Right cardiac atrium (tissue), 5 donors: ENCODE data around the gene DLD. TPM values are rescaled to one million over a fixed set of nuclear protein-coding genes. Genes with fewer than 3 reads are reported as not detected.
A peak's percentile ranks its signal among the peaks of the same experiment; 100 is the strongest.

Experiments
- ATAC-seq, 2 donors: fragments of 200-7000 bp; cut with Tn5 transposase; one replicate each; pipeline versions ENCODE4 v1.8.0 to v1.9.1; 2020; ENCODE audit warnings: moderate library complexity in 2 of 2, mild to moderate bottlenecking in 1 of 2
- DNase-seq, 3 donors: peaks; one replicate each; pipeline ENCODE4 v3.0.0-alpha.2; 2020
- H3K27ac ChIP-seq: one replicate; pipeline ENCODE4 v1.5.1; 2013; ENCODE audit warnings: mild to moderate bottlenecking, low read length, control low read depth, moderate library complexity
- H3K27me3 ChIP-seq: one replicate; pipeline ENCODE4 v1.6.1; 2013; ENCODE audit not compliant: control insufficient read depth, insufficient read depth
- H3K4me1 ChIP-seq: one replicate; pipeline ENCODE4 v1.6.1; 2013; ENCODE audit warnings: low read length; ENCODE audit not compliant: control insufficient read depth, insufficient read depth
- H3K4me3 ChIP-seq: one replicate; pipeline ENCODE4 v1.5.1; 2013; ENCODE audit warnings: low read length, control low read depth
- H3K9me3 ChIP-seq: one replicate; pipeline ENCODE4 v1.6.1; 2013; ENCODE audit warnings: low read length; ENCODE audit not compliant: control insufficient read depth
- WGBS: extraction: QIAGEN DNeasy Blood & Tissue Kit; methylation state at CpG from one replicate; pipeline ENCODE4 v1.1.7; 2013; 5-methylcytosine and 5-hydroxymethylcytosine counted together
- intact Hi-C, 4 donors: fragments of 100-400 bp; cut with DNase I; formaldehyde crosslinking; loops; one replicate each; pipeline versions ENCODE4 v1.11.0 to v1.14.0; 2022 to 2023
- polyA plus RNA-seq: library from polyadenylated mRNA; stranded (reverse); fragments of 200-250 nt; gene quantifications from one replicate; pipeline ENCODE4 v1.2.3, GENCODE V29; 2013
- total RNA-seq, 4 donors: library from RNA; stranded (reverse); fragmentation: NEBNext Ultra II Directional; extraction: Animal tissue kit (Norgen Biotek cat#: 25700); gene quantifications; one replicate each; pipeline ENCODE4 v1.2.1, GENCODE V29; 2021
- donor health status: healthy with polysubstance abuse.
- donor health status: DM: no; HTN: yes; CAD: no.
- donor health status: DM: no; HTN: no; CAD: no.
- donor health status: DM: no; HTN: yes; CAD: no; lungs with severe emphysema.
- donor health status: DM: yes; HTN: yes; CAD: no.

The DLD gene
- total and polyA plus RNA-seq, 5 donors = 112 to 162 (median 156) TPM

- WGBS = 77% methylated on average over 14 of the region's 14 CpGs
- no peak overlapping the region for H3K27ac ChIP-seq
- no peaks in the 10 kb centered on the region for H3K27me3 ChIP-seq
- no peak overlapping the region for H3K4me3 ChIP-seq
- no peaks in the 10 kb centered on the region for H3K9me3 ChIP-seq
- H3K4me1 ChIP-seq = peaks cover 2% of the 10 kb centered on the region
- peak; percentile 52 to 57 for ATAC-seq
- no peak for DNase-seq
- intact Hi-C loops = no loop called here
Observed at GRCh38 chr7:107958764-107959526, 68.0 kb downstream of the DLD start.

GRCh38 chr7:107959527-107959898, 68.5 kb downstream of the DLD start:
- Histone ChIP-seq H3K4me3 (no peak overlapping the region), H3K9me3 (no peaks in the 10 kb centered on the region), H3K27ac (no peak overlapping the region), H3K4me1 (peaks cover 2% of the 10 kb centered on the region), H3K27me3 (no peaks in the 10 kb centered on the region)
- ATAC-seq (no peak), DNase-seq (peak in 1 of 3 donors; percentile 54)
- 84% methylated on average over 10 of the region's 10 CpGs for WGBS
- intact Hi-C loops = no loop called here

- intact Hi-C loops = no loop called here
- peaks cover 2% of the 10 kb centered on the region for H3K4me1 ChIP-seq
- no peaks in the 10 kb centered on the region for H3K9me3 ChIP-seq
- 82% methylated on average over 5 of the region's 5 CpGs for WGBS
- no peak for ATAC-seq
- H3K27ac ChIP-seq = no peak overlapping the region
- no peaks in the 10 kb centered on the region for H3K27me3 ChIP-seq
- no peak for DNase-seq
- H3K4me3 ChIP-seq = no peak overlapping the region
Observed at GRCh38 chr7:107960272-107960671, 69.3 kb downstream of the DLD start.

- intact Hi-C loops = no loop called here
- Histone ChIP-seq H3K27me3 (no peaks in the 10 kb centered on the region), H3K4me1 (peaks cover 2% of the 10 kb centered on the region), H3K4me3 (no peak overlapping the region), H3K9me3 (no peaks in the 10 kb centered on the region), H3K27ac (no peak overlapping the region)
- ATAC-seq = no peak
- peak; percentile 58 to 81 (median 68) for DNase-seq
- 38% methylated on average over 9 of the region's 9 CpGs for WGBS
Observed at GRCh38 chr7:107961405-107961804, 70.4 kb downstream of the DLD start.

- intact Hi-C loops = no loop called here
- Histone ChIP-seq H3K4me3 (no peak overlapping the region), H3K4me1 (peaks cover 2% of the 10 kb centered on the region), H3K9me3 (no peaks in the 10 kb centered on the region), H3K27ac (no peak overlapping the region), H3K27me3 (no peaks in the 10 kb centered on the region)
- no peak for DNase-seq
- 92% methylated on average over 9 of the region's 9 CpGs for WGBS
- no peak for ATAC-seq
Observed at GRCh38 chr7:107962817-107963216, 71.8 kb downstream of the DLD start.

GRCh38 chr7:107964510-107964909, 73.5 kb downstream of the DLD start:
- H3K4me3 ChIP-seq = no peak overlapping the region
- WGBS = 96% methylated on average over 11 of the region's 11 CpGs
- intact Hi-C loops = no loop called here
- H3K9me3 ChIP-seq = no peaks in the 10 kb centered on the region
- H3K27ac ChIP-seq = no peak overlapping the region
- ATAC-seq = no peak
- no peak for DNase-seq
- H3K27me3 ChIP-seq = no peaks in the 10 kb centered on the region
- no peaks in the 10 kb centered on the region for H3K4me1 ChIP-seq

- intact Hi-C loops = no loop called here
- DNase-seq (peak in 1 of 3 donors; percentile 59), ATAC-seq (peak; percentile 73 to 77)
- 40% methylated on average over 4 of the region's 4 CpGs for WGBS
- H3K27ac ChIP-seq = peak overlapping the region; percentile 34
- H3K4me3 ChIP-seq = no peak overlapping the region
- H3K4me1 ChIP-seq = no peaks in the 10 kb centered on the region
- H3K9me3 ChIP-seq = no peaks in the 10 kb centered on the region
- no peaks in the 10 kb centered on the region for H3K27me3 ChIP-seq
Observed at GRCh38 chr7:107966711-107967110, 75.7 kb downstream of the DLD start.

GRCh38 chr7:107967420-107967819, 76.4 kb downstream of the DLD start:
- H3K27ac ChIP-seq = no peak overlapping the region
- H3K4me1 ChIP-seq = no peaks in the 10 kb centered on the region
- ATAC-seq = no peak
- intact Hi-C loops = no loop called here
- H3K27me3 ChIP-seq = no peaks in the 10 kb centered on the region
- no peak overlapping the region for H3K4me3 ChIP-seq
- 71% methylated on average over 4 of the region's 4 CpGs for WGBS
- H3K9me3 ChIP-seq = no peaks in the 10 kb centered on the region
- no peak for DNase-seq

- Histone ChIP-seq H3K27ac (no peak overlapping the region), H3K4me1 (peaks cover 4% of the 10 kb centered on the region), H3K27me3 (no peaks in the 10 kb centered on the region), H3K4me3 (no peak overlapping the region), H3K9me3 (no peaks in the 10 kb centered on the region)
- no peak for ATAC-seq
- intact Hi-C loops = no loop called here
- DNase-seq = no peak
- 68% methylated on average over 3 of the region's 3 CpGs for WGBS
Observed at GRCh38 chr7:107968449-107968848, 77.5 kb downstream of the DLD start.

- DNase-seq = peak in 1 of 3 donors; percentile 77
- H3K27ac ChIP-seq = peak overlapping the region; percentile 62
- WGBS = 40% methylated on average over 6 of the region's 6 CpGs
- H3K4me3 ChIP-seq = no peak overlapping the region
- no peaks in the 10 kb centered on the region for H3K9me3 ChIP-seq
- peaks cover 6% of the 10 kb centered on the region for H3K4me1 ChIP-seq
- intact Hi-C loops = no loop called here
- ATAC-seq = no peak
- no peaks in the 10 kb centered on the region for H3K27me3 ChIP-seq
Observed at GRCh38 chr7:107969856-107970255, 78.9 kb downstream of the DLD start.
